Neural progenitor cell (in vitro differentiated cells): ENCODE results near the gene TCF4.

Source experiments
- CTCF ChIP-seq: fragments of 200-600 bp; sonication (generic); IDR thresholded peaks from 2 replicates; pipeline ENCODE4 v1.5.1; 2017; ENCODE audit warnings: antibody characterized with exemption, mild to moderate bottlenecking
- EZH2 ChIP-seq: fragments of 200-600 bp; sonication (generic); IDR thresholded peaks from 2 replicates; pipeline ENCODE4 v1.6.1; 2017; ENCODE audit warnings: antibody characterized with exemption, mild to moderate bottlenecking, moderate library complexity
- EZH2phosphoT487 ChIP-seq: fragments of 200-600 bp; sonication (generic); IDR thresholded peaks from 2 replicates; pipeline ENCODE4 v1.6.1; 2017; ENCODE audit warnings: antibody characterized with exemption

GRCh38 chr18:55634545-55634944, 46.6 kb upstream of the TCF4 start:
- TF ChIP-seq CTCF (no peak), EZH2 (no peak), EZH2phosphoT487 (no peak)
